IMR-90 (cell line): Measurements from ENCODE around the gene RAB23. TPM values are rescaled to one million over a fixed set of nuclear protein-coding genes. Genes with fewer than 3 reads are reported as not detected.

Experiments used
- CEBPB ChIP-seq: IDR thresholded peaks from 2 replicates; pipeline ENCODE4 v1.6.1; 2012; ENCODE audit warnings: low read depth, low read length, improper control_type of control experiment
- RFX5 ChIP-seq: IDR thresholded peaks from 2 replicates; pipeline ENCODE4 v1.8.0; 2012; ENCODE audit warnings: low read depth, mild to moderate bottlenecking, low read length, moderate library complexity
- polyA plus RNA-seq, 3 experiments: library from polyadenylated mRNA; depleted of rRNA; stranded (reverse); fragments of >200 nt; gene quantifications; 2 replicates each; pipeline ENCODE4 v1.2.3, GENCODE V29; 2012; ENCODE audit warnings: low replicate concordance in 1 of 3
- total RNA-seq: library from RNA; depleted of rRNA; stranded (reverse); fragments of >200 nt; gene quantifications from 2 replicates; pipeline ENCODE4 v1.2.3, GENCODE V29; 2012
- TF ChIP-seq, protein P1 (sequence below): conservative IDR thresholded peaks from 2 replicates; pipeline ENCODE4 v1.5.1; 2012; ENCODE audit warnings: mild to moderate bottlenecking, low read depth, low read length, improper control_type of control experiment
- TF ChIP-seq, protein P2 (sequence below): fragments of 150-350 bp; IDR thresholded peaks from 2 replicates; pipeline ENCODE4 v1.6.1; 2017; ENCODE audit warnings: mild to moderate bottlenecking, antibody characterized with exemption, low read length, low read depth

RAB23 gene
- total and polyA plus RNA-seq, 2 of the 4 experiments (the other 2 are of a cell fraction): 10.8 to 13.3 TPM

DNA sequence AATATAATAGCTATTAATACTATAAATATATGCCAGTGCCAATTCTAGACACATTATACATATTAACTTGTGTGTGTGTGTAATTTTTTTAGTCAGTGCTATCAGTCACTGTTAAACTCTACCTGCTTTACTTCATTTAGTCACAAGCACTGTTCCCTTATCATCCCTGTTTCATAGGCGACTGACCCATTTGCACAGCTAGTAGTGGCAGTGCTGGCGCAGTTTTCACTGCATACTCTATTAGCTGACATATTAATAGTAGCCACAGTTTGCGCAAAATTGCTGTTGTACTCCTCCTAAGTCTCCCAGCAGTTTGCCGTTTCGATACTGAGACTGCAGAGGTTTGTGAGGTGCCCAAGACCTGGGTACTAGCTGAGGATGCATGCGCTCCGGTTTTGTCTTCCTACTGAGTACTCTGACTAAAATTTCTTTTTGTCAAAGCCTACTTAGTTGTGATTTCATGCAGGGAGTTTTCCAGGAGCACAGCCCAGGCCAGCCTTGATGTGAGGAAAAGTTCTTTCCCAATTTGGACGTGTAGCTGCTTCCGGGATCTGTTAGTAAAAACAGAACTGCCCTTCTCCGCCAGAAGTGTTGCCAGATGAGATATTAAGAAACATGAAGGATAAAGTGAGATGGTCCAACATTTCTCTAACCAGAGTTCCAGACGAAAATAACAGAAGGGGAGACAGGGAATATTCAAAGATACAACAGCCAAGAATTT is 44.4 kb downstream of the RAB23 start (continued):
- TF ChIP-seq, protein P1, sequence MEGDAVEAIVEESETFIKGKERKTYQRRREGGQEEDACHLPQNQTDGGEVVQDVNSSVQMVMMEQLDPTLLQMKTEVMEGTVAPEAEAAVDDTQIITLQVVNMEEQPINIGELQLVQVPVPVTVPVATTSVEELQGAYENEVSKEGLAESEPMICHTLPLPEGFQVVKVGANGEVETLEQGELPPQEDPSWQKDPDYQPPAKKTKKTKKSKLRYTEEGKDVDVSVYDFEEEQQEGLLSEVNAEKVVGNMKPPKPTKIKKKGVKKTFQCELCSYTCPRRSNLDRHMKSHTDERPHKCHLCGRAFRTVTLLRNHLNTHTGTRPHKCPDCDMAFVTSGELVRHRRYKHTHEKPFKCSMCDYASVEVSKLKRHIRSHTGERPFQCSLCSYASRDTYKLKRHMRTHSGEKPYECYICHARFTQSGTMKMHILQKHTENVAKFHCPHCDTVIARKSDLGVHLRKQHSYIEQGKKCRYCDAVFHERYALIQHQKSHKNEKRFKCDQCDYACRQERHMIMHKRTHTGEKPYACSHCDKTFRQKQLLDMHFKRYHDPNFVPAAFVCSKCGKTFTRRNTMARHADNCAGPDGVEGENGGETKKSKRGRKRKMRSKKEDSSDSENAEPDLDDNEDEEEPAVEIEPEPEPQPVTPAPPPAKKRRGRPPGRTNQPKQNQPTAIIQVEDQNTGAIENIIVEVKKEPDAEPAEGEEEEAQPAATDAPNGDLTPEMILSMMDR: no peak
- TF ChIP-seq, protein P2, sequence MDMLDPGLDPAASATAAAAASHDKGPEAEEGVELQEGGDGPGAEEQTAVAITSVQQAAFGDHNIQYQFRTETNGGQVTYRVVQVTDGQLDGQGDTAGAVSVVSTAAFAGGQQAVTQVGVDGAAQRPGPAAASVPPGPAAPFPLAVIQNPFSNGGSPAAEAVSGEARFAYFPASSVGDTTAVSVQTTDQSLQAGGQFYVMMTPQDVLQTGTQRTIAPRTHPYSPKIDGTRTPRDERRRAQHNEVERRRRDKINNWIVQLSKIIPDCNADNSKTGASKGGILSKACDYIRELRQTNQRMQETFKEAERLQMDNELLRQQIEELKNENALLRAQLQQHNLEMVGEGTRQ: no peak
- no peak for TF ChIP-seq CEBPB
- no peak for TF ChIP-seq RFX5
